Stromal cell of bone marrow (primary cell): ENCODE results near the gene PRSS56.
"Not testable (repeated sequence)": the region's sequence is repeated elsewhere in the genome, so short reads cannot be mapped to it uniquely, and the experiment has no call there.

Source experiments
- DNase-seq: peaks from one replicate; pipeline ENCODE4 v3.0.0-alpha.2; 2012; ENCODE audit warnings: low read depth

The PRSS56 gene

DNA sequence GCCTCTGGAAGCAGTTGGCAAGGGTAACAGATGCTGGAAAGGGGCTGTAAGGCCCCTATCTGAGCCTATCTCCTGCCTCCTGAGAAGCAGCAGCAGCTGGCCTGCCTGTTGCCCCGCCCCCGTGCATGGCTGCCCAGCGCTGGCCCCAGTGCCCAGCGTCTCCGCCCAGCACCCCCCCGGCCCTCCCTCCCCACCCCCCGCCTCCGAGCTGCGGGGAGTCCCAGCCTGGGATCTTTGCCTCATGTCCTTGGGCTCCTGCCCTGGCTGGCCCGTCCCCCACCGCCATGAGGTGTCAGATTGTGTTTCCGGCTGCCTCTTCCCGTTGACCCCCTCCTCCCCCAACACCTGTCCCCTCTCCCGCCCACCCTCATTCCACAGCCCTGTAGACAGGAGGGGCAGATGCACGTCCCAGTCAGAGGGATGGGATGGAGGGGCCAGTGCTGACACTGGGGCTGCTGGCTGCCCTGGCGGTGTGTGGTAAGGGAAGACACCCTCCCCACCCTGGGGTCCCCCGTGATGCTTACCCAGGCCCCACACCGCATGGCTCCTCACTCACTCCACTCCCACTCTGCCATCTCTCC, 5.7 kb downstream of the PRSS56 start, which contains the start of gene CHRND:
TSS of gene CHRND (plus strand) at position 370 of the 581 bp plus-strand sequence. CDS start at position 426, 56 bp downstream.
- DNase-seq, result no peak

DNA sequence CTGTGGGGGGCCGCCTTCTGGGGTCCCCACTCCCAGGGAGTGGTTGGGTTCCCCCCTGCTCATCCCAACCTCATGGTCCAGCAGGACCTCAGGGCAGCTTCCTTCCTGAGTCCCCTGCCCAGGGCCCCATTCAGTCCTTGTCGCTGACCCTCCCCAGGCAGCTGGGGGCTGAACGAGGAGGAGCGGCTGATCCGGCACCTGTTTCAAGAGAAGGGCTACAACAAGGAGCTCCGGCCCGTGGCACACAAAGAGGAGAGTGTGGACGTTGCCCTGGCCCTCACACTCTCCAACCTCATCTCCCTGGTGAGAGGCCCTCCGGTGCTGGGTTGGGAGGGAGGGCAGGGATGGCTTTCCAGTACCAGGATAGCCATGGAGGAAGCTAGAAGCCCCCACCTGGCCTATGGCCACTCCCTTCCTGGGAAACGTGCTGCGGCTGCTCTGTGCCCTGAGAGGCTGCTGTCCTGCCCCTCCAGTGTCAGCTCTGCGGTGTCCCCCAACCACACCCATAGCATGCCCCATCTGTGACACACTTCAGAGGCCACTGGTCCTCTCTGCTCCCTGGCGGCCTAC, 6.3 kb downstream of the PRSS56 start:
- DNase-seq, result no peak

DNA sequence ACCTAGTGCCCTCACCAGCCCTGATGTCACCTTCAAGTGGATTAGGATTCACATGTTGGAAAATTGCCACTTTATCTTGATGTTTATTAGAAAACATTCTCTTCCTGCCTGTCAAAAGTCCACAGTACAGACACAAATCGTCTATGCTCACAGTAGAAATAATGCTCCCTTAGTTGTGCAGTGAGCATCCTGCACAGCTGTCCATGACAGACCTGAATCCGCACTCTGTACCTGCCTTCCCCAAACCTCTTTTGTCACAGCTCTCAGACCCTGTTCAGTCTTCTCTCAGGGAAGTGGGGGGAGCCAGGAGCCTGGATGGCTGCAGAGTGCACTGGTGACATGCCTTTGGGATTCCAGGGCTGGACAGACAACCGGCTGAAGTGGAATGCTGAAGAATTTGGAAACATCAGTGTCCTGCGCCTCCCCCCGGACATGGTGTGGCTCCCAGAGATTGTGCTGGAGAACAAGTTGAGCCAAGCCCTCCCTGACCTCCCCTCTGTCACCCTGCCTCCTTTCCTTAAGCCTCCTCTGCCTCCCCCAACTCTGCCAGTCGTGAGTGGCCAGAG, 7.8 kb downstream of the PRSS56 start:
- DNase-seq, result no peak

DNA sequence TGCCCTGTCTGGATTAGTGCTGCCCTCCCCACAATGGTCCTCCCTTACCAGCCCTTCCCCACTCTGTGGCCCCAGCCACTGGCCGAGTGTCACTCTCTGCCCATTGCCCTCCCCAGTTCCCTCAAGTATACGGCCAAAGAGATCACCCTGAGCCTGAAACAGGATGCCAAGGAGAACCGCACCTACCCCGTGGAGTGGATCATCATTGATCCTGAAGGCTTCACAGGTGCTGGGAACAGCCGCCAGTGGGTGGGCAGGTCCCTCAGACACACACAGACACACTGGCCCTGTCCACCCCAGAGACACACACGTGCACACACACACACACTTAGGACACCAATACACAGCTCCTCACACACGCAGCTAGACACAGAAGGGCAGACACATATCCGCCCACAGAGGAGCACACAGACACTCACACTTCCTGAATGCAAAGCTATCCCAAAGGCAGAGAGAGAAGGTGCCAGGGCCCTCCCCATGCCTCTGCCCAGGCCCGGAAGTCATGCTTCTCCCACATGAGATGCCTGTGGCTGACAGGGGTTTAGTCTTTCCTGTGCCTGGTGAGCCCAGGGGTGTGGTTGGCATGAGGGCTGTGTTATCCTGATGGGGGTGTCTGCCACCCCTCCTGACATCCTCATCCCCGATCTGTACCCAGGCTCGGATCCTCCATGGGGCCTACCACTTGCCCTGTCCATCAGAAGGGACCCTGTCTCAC, 8.7 kb downstream of the PRSS56 start:
- DNase-seq, result no peak

DNA sequence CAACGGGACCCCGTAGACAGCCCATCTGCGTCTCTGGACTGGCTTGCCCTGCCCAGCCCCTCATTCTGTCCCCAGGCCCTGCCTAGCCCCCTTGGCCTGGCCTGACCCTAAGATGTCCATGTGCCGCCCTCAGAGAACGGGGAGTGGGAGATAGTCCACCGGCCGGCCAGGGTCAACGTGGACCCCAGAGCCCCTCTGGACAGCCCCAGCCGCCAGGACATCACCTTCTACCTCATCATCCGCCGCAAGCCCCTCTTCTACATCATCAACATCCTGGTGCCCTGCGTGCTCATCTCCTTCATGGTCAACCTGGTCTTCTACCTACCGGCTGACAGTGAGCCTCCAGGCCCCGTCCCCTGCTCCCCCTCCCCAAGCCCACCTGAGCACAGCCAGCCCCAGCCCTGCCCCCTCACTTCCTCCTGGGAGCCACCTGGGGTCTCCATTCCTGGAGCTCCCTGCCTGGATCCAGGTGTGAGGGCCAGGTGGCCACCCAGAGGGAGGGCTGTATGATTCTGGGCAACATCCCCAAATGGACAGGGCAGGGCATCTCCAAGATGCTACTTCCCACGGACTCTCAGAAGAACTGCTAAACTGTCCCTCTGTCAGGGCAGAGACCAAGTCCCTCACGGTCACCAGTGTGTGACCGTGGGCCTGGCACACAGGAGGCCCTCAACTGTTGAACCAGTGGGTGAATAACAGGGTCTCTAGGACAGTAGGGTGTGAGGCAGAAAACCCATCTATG, 9.8 kb downstream of the PRSS56 start:
- no peak for DNase-seq

DNA sequence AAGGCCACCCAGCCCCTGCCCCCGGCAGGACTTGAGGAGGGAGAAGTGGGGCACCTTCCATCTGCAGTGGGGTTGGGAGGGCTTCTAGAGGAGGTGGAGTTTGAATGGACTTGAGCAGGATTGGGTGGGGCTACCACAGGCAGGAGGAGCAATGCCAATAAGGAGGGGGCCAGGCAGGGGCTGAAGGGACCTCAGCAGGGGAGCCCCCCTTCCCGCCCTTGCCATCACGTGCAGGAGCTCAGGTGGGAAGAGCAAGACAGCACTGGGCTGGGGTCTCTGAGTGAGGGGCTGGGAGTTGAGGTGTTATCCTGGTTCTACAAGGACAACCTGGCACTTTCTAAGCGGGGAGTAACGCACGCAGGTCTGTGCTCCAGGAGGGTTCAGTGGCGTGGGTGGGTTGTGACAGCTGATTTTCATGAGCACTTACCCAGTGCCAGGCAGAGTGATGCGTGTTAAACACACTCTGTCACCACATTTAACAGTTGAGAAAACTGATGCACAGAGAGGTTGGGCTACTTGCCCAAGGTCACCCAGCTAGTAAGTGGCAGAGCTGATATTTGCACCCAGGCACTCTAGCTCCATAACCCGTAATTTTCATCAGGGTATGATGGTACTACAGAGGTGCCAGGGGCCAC, 10.6 kb downstream of the PRSS56 start:
- no peak for DNase-seq

DNA sequence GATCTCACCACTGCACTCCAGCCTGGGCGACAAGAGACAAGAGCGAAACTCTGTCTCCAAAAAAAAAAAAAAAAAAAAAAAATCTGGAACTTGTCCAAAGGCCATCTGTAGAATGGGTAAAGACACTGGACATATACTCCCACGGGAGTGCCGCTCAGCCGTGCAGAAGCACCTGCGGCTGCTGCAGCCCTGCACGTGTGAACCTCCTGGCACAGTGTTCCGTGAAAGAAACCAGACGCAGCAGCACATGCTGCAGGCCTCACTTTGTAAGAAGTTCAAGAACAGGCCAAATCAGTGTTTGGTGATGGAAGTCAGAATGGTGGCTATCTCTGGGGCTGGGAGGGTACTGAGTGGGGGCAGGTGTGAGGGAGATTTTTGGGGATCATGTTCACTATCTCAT, 12.2 kb downstream of the PRSS56 start:
- no peak for DNase-seq

DNA sequence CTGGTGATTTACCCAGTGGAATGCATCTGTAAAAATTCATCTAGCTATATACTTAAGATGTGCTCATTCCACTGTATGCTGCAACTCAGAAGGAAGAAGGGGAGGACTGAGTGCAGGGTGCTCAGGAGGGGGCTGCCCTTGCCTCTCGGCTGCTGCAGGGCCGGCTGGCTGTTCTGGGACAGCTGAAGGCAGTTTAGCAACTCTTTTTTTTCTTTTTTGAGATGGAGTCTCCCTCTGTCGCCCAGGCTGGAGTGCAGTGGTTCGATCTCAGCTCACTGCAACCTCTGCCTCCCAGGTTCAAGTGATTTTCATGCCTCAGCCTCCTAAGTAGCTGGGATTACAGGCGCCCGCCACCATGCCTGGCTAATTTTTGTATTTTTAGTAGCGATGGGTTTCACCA, 12.6 kb downstream of the PRSS56 start:
- not testable (repeated sequence) for DNase-seq

DNA sequence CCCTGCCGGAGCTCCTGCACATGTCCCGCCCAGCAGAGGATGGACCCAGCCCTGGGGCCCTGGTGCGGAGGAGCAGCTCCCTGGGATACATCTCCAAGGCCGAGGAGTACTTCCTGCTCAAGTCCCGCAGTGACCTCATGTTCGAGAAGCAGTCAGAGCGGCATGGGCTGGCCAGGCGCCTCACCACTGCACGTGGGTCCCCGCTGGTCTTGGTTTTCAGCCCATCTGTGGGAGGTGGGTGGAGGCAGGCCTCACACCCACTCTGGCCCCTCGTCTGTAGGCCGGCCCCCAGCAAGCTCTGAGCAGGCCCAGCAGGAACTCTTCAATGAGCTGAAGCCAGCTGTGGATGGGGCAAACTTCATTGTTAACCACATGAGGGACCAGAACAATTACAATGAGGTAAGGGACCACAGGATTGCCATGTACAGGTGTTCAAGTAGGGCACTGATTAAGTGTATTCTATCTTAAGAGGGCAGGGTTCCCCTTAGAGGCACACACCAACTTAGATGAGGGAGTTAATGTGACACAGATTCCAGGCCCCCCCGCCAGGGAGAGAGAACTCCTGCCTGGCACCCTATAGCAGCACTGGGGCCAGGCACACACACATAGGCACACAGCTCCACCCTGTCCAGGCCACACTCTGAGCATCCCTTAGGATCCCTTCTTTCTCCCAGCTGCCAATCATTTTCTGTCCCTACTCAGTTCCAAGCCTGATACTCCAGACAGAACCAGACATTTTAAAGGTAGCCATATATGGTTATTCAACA, 13.9 kb downstream of the PRSS56 start:
- DNase-seq, result no peak

DNA sequence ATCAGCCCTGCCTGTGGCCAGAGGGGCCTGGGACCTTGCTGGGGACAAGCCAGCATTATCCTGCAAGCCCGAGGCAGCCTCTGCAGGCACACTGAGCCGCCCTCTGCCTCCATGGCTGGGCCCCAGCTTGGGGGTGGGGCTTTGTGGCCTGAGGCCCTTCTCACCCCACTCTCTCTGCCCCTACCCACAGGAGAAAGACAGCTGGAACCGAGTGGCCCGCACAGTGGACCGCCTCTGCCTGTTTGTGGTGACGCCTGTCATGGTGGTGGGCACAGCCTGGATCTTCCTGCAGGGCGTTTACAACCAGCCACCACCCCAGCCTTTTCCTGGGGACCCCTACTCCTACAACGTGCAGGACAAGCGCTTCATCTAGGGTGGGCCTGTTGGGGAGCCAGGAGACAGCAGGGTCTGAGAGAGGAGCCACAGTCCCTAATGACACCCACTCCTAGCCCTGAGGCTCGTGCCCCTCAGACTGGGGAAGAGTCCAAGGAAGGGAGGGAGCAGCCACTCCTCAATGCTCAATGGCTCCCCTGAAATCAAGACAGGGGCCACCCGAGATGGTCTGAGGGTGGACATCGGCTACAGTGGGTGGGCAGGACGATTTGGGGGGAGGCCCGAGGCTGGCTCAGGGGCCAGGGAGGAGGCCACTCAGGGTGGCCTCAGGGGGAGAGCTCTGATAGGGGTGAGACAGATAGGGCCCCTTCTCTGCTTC, 14.9 kb downstream of the PRSS56 start:
- no peak for DNase-seq

DNA sequence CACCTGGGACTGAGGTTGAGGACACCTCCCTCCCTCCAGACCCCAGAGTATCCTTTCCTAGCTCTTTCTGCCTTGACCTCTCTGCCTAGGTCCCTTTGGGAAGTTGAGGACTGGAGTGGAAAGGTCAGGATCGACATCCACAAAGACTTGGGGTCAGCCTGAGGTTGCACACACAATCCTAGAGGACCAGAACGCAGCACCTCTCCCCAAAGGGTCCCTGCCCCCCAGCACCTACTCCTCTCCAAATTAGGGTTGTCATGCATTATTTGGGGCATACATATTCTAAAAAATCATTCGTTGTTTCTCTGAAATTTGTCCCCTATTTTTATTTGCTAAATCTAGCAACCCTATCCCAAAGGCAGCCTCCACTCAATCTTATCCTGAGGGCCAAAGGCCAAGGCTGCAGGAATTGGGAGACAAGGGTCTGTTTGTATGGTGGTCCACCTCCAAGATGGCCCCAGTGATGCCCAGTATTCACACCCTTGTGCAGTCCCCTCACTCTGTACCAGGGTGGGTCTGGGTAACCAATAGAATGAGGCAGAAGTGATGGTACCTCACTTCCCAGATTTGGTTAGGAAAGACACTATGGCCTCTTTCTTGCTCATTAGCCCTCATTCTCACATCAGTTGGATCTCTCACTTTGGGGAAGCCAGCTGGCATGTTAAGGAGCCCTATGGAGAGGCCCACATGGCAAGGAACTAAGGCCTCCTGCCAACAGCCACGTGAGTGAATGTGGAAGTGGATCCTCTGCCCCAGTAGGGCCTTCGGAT, 15.8 kb downstream of the PRSS56 start:
- no peak for DNase-seq

DNA sequence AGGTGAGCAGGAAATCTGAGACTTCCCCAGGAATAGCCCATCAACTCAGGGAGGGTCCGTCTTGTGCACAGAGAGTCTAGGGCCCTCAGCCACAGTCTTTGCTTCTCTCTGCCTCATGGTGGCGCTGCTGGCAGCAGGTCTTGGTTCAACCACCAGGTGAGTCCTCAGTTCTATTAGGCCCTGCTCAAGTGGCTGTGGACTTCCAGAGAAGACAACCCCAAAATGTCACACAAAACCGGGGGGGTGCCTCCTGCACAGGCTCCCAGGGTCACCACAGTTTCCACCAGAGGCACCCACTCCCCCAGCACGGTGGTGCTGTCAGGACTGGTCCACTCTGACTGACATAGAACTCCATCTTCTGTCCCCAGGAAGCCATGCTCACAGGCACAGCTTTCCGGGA, 16.9 kb downstream of the PRSS56 start:
- DNase-seq, result no peak

DNA sequence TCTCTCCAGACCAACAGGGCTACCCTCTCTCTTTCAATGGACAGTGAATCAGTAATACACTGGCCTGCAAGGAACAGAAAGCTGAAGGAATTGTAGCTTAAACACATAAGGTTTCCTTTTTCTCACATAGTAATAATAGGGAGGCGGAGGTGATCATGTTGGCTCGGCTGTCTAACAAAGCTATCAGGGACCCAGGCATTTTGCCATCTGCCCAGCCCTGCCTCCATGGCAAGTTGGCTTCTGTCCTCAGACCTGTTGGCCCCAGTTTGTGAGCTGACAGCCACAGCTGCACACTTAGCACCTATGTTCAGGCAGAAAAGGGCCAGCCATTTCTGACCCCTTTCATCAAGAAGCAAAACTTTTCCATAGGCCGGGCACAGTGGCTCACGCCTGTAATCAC, 17.3 kb downstream of the PRSS56 start:
- no peak for DNase-seq

DNA sequence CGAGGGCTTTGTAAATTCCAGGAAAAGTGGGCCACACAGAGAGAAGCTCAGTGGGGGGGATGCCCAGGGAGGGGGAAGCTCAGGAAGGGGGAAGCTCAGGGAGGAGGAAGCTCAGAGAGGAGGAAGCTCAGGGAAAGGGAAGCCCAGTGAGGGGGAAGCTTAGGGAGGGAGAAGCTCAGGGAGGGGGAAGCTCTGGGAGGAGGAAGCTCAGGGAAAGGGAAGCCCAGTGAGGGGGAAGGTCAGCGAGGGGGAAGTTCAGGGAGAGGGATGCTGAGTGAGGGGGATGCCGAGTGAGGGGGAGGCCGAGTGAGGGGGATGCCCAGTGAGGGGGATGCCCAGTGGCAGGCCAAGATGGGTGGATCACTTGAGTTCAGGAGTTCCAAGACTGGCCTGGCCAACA, 18.5 kb downstream of the PRSS56 start:
- DNase-seq, result no peak

DNA sequence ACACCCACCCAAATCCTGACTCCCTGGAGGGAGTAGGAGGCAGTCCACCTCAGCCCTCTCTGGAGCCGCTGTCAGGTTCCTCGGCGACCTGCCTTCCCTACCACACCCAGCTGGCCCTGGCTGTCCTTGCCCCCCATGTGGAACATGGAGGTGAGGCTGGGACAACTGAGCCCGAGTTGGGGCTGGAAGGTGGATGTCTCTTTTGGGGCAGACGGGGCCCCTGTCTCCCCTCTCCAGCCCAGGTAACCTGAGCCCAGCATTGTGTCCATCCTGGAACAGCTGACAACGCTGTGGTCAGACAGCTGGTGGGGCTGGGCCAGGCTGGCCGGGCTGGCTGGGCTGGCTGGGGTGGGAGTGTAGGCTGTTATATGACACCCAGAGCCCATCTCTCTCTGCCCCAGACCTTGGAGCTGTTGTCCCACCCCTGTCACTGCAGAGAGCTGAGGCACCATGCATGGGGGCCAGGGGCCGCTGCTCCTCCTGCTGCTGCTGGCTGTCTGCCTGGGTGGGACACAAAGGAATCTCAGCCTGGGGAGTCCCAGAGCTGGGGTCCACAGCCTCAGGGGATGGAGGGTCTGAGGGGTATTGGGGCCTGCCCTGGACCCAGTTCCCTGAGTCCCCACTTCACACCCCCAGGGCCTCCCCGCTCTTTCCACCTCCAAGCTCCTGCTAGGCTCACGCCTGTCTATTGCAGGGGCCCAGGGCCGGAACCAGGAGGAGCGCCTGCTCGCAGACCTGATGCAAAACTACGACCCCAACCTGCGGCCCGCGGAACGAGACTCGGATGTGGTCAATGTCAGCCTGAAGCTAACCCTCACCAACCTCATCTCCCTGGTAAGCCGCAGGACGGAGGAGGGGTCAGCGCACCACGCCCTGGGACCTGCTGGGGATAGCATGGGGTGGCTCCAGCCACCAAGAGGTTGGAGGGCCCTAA, 19.4 kb downstream of the PRSS56 start, which contains the start of gene CHRNG:
TSS of gene CHRNG (plus strand) at position 395 of the 934 bp plus-strand sequence. CDS start at position 451, 56 bp downstream.
- DNase-seq, result no peak

DNA sequence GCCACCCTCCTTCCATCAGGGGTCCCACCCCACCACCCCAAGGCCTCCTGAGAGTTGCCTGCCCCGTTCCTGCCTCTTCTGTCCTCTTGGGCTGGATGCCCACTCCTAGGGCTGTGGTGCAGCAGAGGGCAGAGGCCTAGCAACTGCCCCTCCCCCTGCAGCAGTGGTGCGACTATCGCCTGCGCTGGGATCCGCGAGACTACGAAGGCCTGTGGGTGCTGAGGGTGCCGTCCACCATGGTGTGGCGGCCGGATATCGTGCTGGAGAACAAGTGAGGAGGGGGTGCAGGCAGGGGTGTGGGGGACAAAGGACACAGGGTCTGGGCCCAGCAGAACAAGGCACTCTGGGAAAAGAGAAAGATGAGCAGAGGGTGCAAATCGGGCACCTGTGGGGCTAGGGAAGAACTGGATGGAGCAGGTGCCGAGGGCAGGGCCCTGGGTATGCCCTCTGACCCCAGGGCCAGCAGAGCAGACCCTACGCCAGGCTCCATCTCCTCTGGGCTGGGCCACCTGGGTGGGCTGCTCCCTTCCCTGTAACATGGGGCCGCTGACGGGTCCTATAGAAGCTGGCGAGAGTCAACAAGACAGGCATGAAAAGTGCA, 20.4 kb downstream of the PRSS56 start:
- no peak for DNase-seq

DNA sequence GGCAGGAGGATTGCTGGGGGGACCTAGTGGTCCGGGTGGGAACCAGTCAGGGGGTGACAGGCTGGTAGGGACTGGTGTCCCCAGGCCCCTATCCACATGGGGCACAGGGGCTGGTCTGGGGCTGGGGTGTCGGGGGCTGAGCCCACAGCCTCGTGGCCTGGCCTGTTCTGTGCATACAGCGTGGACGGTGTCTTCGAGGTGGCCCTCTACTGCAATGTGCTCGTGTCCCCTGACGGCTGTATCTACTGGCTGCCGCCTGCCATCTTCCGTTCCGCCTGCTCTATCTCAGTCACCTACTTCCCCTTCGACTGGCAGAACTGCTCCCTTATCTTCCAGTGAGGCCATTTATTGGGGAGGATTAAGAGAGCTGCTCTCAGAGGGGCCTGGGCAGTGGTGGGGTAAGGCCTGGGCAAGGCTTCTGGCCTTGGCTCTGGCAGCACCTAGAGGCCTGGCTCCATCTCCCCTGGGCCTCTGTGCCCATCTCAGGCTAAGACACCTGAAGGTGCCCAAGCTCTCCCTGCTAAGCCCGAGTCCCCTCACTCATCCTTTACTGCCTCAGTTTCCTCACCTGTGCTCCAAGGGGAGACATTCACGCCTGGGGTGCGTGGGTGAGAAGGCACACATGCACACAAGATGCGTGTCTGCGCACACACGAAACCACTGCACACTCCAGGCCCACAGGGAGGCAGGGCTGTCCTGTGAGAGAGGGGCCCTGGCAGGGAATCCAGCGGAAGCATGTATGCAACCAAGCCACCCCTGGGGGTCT, 21.2 kb downstream of the PRSS56 start:
- DNase-seq, result no peak
